Measurements from ENCODE around the gene MAJIN. TPM values are rescaled to one million over a fixed set of nuclear protein-coding genes. Genes with fewer than 3 reads are reported as not detected.

The MAJIN gene
- total and polyA plus RNA-seq, 9 of the 15 experiments (the other 6 are each of a cell fraction or from before 2014, with no cell fraction given): 0.17 to 0.83 (median 0.24) TPM; not detected in 2

GRCh38 chr11:65014726-65015227 is 42.9 kb upstream of the MAJIN start (continued):
- TF ChIP-seq RBM25 (IDR thresholded peaks at IDR 0.05; ENCODE audit: low read depth, low read length, severe bottlenecking): peak; percentile 68

GRCh38 chr11:65013888-65014725 is 42.2 kb upstream of the MAJIN start, which contains the start of gene ARL2:
Gene ARL2, plus strand, starts transcription at chr11:65014160. Its CDS starts 48 bp downstream, at chr11:65014208.
- Histone ChIP-seq H3K4me3 (peak within 1 kb of the TSS; percentile 67), H3K9me3 (replicated peaks; ENCODE audit: control insufficient read depth, insufficient read depth, low read depth, low read length) (no peaks in the 10 kb centered on the region; the same call in 1 of the 2 replicates), H3K36me3 (ENCODE audit: control insufficient read depth, insufficient read depth, low read length) (peaks cover 22% of the 10 kb centered on the region; the same call in 2 of the 3 replicates), H3K9ac (ENCODE audit: insufficient read depth in 1 of 2, low read depth in 2 of 2, low read length in 2 of 2) (peak within 1 kb of the TSS; percentile 91 to 97), H2AFZ (ENCODE audit: low read depth, low read length) (peak within 1 kb of the TSS; percentile 99), H4K20me1 (replicated peaks; ENCODE audit: control insufficient read depth, insufficient read depth, low read length) (no peaks in the 10 kb centered on the region), H3K27ac (ENCODE audit: extremely low read depth, low read depth, low read length) (peak within 1 kb of the TSS; percentile 93), H3K9me1 (ENCODE audit: control insufficient read depth, insufficient read depth, low read length) (peaks cover 4% of the 10 kb centered on the region), H3K4me1 (replicated peaks in 1 of 2; ENCODE audit: control insufficient read depth in 2 of 2, insufficient read depth in 2 of 2, low read length in 2 of 2) (peaks cover 10 to 39% of the 10 kb centered on the region in 2 experiments; a peak in 4 of 5 replicates), H3K27me3 (ENCODE audit: control insufficient read depth in 2 of 2, insufficient read depth in 2 of 2, low read length in 2 of 2) (no peaks in the 10 kb centered on the region), H3K4me2 (ENCODE audit: insufficient read depth, low read length) (peak within 1 kb of the TSS; percentile 98), H3K79me2 (ENCODE audit: control insufficient read depth, insufficient read depth, low read length) (peaks cover 25% of the 10 kb centered on the region)
- CTCF ChIA-PET (ENCODE audit: low intra/inter-chr PET ratio): interaction anchor here (0.6 to 2.3 kb wide), 14 partner anchors 27 to 543 kb away, joined by 3 to 18 read pairs (median 4); partner anchors contain the start of genes ATG2A, CAPN1, CDC42BPG and TM7SF2
- TSS peak; percentile 71 for BruUV-seq (replicated peaks)
- POLR2A ChIA-PET: interaction anchor here (0.6 to 2.3 kb wide), 17 partner anchors 11 to 454 kb away, joined by 3 to 19 read pairs (median 4); partner anchors contain the start of genes BATF2, SAC3D1, TM7SF2 and ZNHIT2
- intact Hi-C loops (cut with micrococcal nuclease): loop anchor here (1.0 to 5.0 kb wide), 6 partner anchors 27 to 167 kb away; partner anchors contain the start of genes SAC3D1, TM7SF2 and ZNHIT2
- no peak for FAIRE-seq
- ATAC-seq: peak; percentile 86
- in situ Hi-C loops (cut with MboI): no loop called here
- WGBS (ENCODE audit: insufficient coverage, low coverage, missing lambda C conversion rate): 1% methylated on average over 31 of the region's 96 CpGs
- DNase-seq (ENCODE audit: extremely low read depth in 1 of 4, low spot score in 3 of 4): peak; percentile 90 to 95 (median 92)
- no peak for TF ChIP-seq DLX4 (CRISPR knock-in tag; IDR thresholded peaks at IDR 0.05)
- TF ChIP-seq ETS2 (tag; IDR thresholded peaks at IDR 0.05; ENCODE audit: borderline replicate concordance, poor library complexity, severe bottlenecking): no peak
- TF ChIP-seq HMG20A (CRISPR knock-in tag; conservative IDR thresholded peaks at IDR 0.05): no peak
- TF ChIP-seq DMBX1 (CRISPR knock-in tag; IDR thresholded peaks at IDR 0.05; ENCODE audit: borderline replicate concordance): peak; percentile 30; the same call in 1 of the 2 replicates
- peak; percentile 50 for TF ChIP-seq ASH1L (IDR thresholded peaks at IDR 0.05; ENCODE audit: borderline replicate concordance, low read depth, partially characterized antibody)
- TF ChIP-seq RREB1 (CRISPR knock-in tag; IDR thresholded peaks at IDR 0.05): peak; percentile 16; the same call in 1 of the 2 replicates
- TF ChIP-seq MTF1 (CRISPR knock-in tag; IDR thresholded peaks at IDR 0.05; ENCODE audit: borderline replicate concordance): no peak
- no peak for TF ChIP-seq CBFB (CRISPR knock-in tag; IDR thresholded peaks at IDR 0.05)
- peak; percentile 12; the same call in 1 of the 2 replicates for TF ChIP-seq JUN (IDR thresholded peaks at IDR 0.05; ENCODE audit: borderline replicate concordance, low read depth, low read length)
- peak; percentile 81; the same call in 1 of the 2 replicates for TF ChIP-seq JUN (CRISPR knock-in tag; IDR thresholded peaks at IDR 0.05; ENCODE audit: borderline replicate concordance)

All from K562 (cell line).